ENCODE measurements around the gene FBXO45. TPM values are rescaled to one million over a fixed set of nuclear protein-coding genes. Genes with fewer than 3 reads are reported as not detected.
"Not testable (repeated sequence)": the region's sequence is repeated elsewhere in the genome, so short reads cannot be mapped to it uniquely, and the experiment has no call there.

The FBXO45 gene
- total RNA-seq, 1 donor from 2014 or later, result 43.6 TPM

- FAIRE-seq, result no peak
- DNase-seq (ENCODE audit: low spot score in 2 of 2), result no peak
Observed at GRCh38 chr3:196636369-196637349, 68.2 kb downstream of the FBXO45 start.

GRCh38 chr3:196637941-196638340, 69.5 kb downstream of the FBXO45 start:
- not testable (repeated sequence) for DNase-seq (ENCODE audit: low spot score in 2 of 2); FAIRE-seq

Small RNA genes within 50 kb of the gene (small RNA-seq; reads per million reads assigned to genes)
- gene RPS29P3, result 0.15 reads per million

Other genes with a start within 250 kb of the FBXO45 start
- not detected for gene TM4SF19, start 230.3 kb upstream of the FBXO45 start, total RNA-seq
- 51.0 TPM for gene UBXN7, start 136.2 kb upstream of the FBXO45 start, total RNA-seq
- 26.9 TPM for gene RNF168, start 64.9 kb upstream of the FBXO45 start, total RNA-seq
- gene SMCO1, start 53.3 kb upstream of the FBXO45 start, total RNA-seq, result not detected
- gene WDR53, start 106 bp upstream of the FBXO45 start, total RNA-seq, result 7.3 TPM
- gene NRROS, start 71.0 kb downstream of the FBXO45 start, total RNA-seq, result 0.82 TPM
- gene CEP19, start 143.6 kb downstream of the FBXO45 start, total RNA-seq, result 10.6 TPM
- 59.9 TPM for gene PIGX, start 143.7 kb downstream of the FBXO45 start, total RNA-seq
- gene PAK2, start 171.2 kb downstream of the FBXO45 start, total RNA-seq, result 48.1 TPM

Measured in frontal cortex (tissue), 4 donors.